HFF-Myc (cell line): ENCODE results near the gene ABCC3.

Experiments
- DNase-seq: peaks from one replicate; pipeline ENCODE4 v3.0.0-alpha.2; 2011; ENCODE audit warnings: low read depth; ENCODE audit errors: extremely low read depth
- H3K4me3 ChIP-seq: replicated peaks from 2 replicates; pipeline ENCODE4 v1.5.1; 2011; ENCODE audit warnings: low read depth, mild to moderate bottlenecking, control low read depth, low read length
- CTCF ChIP-seq: IDR thresholded peaks from 2 replicates; pipeline ENCODE4 v1.5.1; 2012; ENCODE audit warnings: mild to moderate bottlenecking, low read depth, low read length, control low read depth; ENCODE audit errors: missing control alignments

ABCC3 gene

GRCh38 chr17:50621574-50622031 lies 13.1 kb upstream of the ABCC3 start:
- H3K4me3 ChIP-seq, result no peak overlapping the region
- TF ChIP-seq CTCF, result no peak
- DNase-seq, result no peak

GRCh38 chr17:50624321-50624934 lies 10.3 kb upstream of the ABCC3 start:
- TF ChIP-seq CTCF, result no peak
- no peak for DNase-seq
- H3K4me3 ChIP-seq, result no peak overlapping the region

- no peak for DNase-seq
Measured at GRCh38 chr17:50625032-50625871, 9.4 kb upstream of the ABCC3 start.

GRCh38 chr17:50626037-50626574 lies 8.6 kb upstream of the ABCC3 start:
- peak; percentile 82 for TF ChIP-seq CTCF
- peak; percentile 42 for DNase-seq
- H3K4me3 ChIP-seq, result no peak overlapping the region

More at GRCh38 chr17:50625032-50625871, 9.4 kb upstream of the ABCC3 start:
- no peak overlapping the region for H3K4me3 ChIP-seq
- no peak for TF ChIP-seq CTCF

- H3K4me3 ChIP-seq, result no peak overlapping the region
- no peak for TF ChIP-seq CTCF
- no peak for DNase-seq
Measured at GRCh38 chr17:50627036-50627781, 7.5 kb upstream of the ABCC3 start.

- no peak for TF ChIP-seq CTCF
- no peak overlapping the region for H3K4me3 ChIP-seq
- DNase-seq, result no peak
Measured at GRCh38 chr17:50627782-50628601, 6.7 kb upstream of the ABCC3 start.
